ENCODE data around the gene KRTAP9-6.

DNA sequence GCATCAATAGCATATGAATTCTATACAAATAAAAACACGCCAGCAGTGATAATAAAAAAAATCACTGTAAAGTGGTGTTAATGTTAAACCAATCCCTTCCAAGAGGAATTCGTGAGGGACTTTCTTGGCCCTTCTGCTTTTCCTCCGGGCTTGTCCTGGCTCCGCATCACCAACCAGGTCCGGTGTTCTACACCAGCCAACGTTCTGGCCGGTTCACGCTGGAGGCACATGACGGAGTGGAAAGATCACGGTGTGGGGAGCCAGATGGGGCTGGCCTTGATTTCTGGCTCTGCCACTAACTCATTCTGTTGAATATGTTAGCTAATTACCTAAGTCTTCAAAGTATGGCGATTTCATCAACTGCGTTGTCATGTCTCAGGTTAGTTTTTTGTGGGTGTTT, 38.9 kb downstream of the KRTAP9-6 start:
- TF ChIP-seq CHD2 (IDR thresholded peaks at IDR 0.05; ENCODE audit: low read length, partially characterized antibody) (no peak), EHF (CRISPR knock-in tag; IDR thresholded peaks at IDR 0.05) (no peak), CEBPB (IDR thresholded peaks at IDR 0.05) (no peak), RCOR1 (IDR thresholded peaks at IDR 0.05; ENCODE audit: low read depth, low read length) (no peak), EHMT2 (IDR thresholded peaks at IDR 0.05; ENCODE audit: low read depth) (no peak), EP300 (IDR thresholded peaks at IDR 0.05) (no peak), FOSL2 (IDR thresholded peaks at IDR 0.05) (no peak), FOSL2 (CRISPR knock-in tag; IDR thresholded peaks at IDR 0.05) (no peak)
- TF ChIP-seq, protein P1, sequence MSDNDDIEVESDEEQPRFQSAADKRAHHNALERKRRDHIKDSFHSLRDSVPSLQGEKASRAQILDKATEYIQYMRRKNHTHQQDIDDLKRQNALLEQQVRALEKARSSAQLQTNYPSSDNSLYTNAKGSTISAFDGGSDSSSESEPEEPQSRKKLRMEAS (IDR thresholded peaks at IDR 0.05), result no peak
- TF ChIP-seq, protein P2, sequence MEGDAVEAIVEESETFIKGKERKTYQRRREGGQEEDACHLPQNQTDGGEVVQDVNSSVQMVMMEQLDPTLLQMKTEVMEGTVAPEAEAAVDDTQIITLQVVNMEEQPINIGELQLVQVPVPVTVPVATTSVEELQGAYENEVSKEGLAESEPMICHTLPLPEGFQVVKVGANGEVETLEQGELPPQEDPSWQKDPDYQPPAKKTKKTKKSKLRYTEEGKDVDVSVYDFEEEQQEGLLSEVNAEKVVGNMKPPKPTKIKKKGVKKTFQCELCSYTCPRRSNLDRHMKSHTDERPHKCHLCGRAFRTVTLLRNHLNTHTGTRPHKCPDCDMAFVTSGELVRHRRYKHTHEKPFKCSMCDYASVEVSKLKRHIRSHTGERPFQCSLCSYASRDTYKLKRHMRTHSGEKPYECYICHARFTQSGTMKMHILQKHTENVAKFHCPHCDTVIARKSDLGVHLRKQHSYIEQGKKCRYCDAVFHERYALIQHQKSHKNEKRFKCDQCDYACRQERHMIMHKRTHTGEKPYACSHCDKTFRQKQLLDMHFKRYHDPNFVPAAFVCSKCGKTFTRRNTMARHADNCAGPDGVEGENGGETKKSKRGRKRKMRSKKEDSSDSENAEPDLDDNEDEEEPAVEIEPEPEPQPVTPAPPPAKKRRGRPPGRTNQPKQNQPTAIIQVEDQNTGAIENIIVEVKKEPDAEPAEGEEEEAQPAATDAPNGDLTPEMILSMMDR (IDR thresholded peaks at IDR 0.05), result no peak
- TF ChIP-seq, protein P3, sequence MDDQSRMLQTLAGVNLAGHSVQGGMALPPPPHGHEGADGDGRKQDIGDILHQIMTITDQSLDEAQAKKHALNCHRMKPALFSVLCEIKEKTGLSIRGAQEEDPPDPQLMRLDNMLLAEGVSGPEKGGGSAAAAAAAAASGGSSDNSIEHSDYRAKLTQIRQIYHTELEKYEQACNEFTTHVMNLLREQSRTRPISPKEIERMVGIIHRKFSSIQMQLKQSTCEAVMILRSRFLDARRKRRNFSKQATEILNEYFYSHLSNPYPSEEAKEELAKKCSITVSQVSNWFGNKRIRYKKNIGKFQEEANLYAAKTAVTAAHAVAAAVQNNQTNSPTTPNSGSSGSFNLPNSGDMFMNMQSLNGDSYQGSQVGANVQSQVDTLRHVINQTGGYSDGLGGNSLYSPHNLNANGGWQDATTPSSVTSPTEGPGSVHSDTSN (IDR thresholded peaks at IDR 0.05), result no peak
- TF ChIP-seq, protein P4, sequence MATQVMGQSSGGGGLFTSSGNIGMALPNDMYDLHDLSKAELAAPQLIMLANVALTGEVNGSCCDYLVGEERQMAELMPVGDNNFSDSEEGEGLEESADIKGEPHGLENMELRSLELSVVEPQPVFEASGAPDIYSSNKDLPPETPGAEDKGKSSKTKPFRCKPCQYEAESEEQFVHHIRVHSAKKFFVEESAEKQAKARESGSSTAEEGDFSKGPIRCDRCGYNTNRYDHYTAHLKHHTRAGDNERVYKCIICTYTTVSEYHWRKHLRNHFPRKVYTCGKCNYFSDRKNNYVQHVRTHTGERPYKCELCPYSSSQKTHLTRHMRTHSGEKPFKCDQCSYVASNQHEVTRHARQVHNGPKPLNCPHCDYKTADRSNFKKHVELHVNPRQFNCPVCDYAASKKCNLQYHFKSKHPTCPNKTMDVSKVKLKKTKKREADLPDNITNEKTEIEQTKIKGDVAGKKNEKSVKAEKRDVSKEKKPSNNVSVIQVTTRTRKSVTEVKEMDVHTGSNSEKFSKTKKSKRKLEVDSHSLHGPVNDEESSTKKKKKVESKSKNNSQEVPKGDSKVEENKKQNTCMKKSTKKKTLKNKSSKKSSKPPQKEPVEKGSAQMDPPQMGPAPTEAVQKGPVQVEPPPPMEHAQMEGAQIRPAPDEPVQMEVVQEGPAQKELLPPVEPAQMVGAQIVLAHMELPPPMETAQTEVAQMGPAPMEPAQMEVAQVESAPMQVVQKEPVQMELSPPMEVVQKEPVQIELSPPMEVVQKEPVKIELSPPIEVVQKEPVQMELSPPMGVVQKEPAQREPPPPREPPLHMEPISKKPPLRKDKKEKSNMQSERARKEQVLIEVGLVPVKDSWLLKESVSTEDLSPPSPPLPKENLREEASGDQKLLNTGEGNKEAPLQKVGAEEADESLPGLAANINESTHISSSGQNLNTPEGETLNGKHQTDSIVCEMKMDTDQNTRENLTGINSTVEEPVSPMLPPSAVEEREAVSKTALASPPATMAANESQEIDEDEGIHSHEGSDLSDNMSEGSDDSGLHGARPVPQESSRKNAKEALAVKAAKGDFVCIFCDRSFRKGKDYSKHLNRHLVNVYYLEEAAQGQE (IDR thresholded peaks at IDR 0.05), result no peak
